GM21381 (cell line): ENCODE results near the gene CDKN2C.

ENCODE experiments used
- ATAC-seq: cut with Tn5 transposase; IDR thresholded peaks from one replicate; pipeline ENCODE4 v1.9.1; 2021; ENCODE audit warnings: mild to moderate bottlenecking, moderate library complexity; ENCODE audit not compliant: unreplicated experiment

The CDKN2C gene

GRCh38 chr1:51019811-51020210, 49.8 kb downstream of the CDKN2C start:
- no peak for ATAC-seq
